ENCODE measurements around the gene ENTREP1. TPM values are rescaled to one million over a fixed set of nuclear protein-coding genes. Genes with fewer than 3 reads are reported as not detected.

Gene ENTREP1
- polyA plus RNA-seq, 1 of the 3 experiments (the other 2 are of a cell fraction), result not detected

DNA sequence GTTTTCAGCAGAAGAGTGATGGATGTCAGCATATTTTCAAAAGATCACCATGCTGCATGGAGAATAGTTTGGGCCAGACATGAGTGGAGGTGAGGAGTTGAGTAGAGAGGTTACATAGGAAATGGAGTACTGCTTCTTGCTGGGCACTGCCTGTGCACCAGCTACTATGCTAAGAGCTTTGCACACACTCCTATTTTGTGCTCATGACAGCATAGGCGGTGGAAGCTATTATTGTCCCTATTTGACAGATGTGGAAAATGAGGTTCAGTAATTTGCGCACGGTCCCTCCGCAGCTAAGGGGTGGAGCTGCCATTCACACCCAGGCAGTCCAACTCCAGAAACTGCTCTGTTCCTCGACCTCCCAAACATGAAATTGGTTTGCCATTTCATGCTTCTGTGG, 67.8 kb downstream of the ENTREP1 start:
- Histone ChIP-seq H3K9me2 (no peaks in the 10 kb centered on the region), H3K9me3 (no peaks in the 10 kb centered on the region), H4K20me1 (ENCODE audit: insufficient read depth) (no peaks in the 10 kb centered on the region), H3F3A (replicated peaks; ENCODE audit: insufficient read depth) (no peaks in the 10 kb centered on the region), H3K4me2 (no peak overlapping the region), H3K27ac (ENCODE audit: low read depth in 2 of 2, low read length in 1 of 2) (no peak overlapping the region), H3K4me1 (ENCODE audit: control insufficient read depth in 1 of 2, insufficient read depth in 2 of 2, low read depth in 1 of 2, low read length in 1 of 2) (no peaks in the 10 kb centered on the region), H3K36me3 (replicated peaks in 1 of 2; ENCODE audit: control insufficient read depth in 1 of 2, insufficient read depth in 2 of 2, low read length in 1 of 2) (no peaks in the 10 kb centered on the region), H3K79me2 (ENCODE audit: insufficient read depth) (no peaks in the 10 kb centered on the region), H2AFZ (ENCODE audit: low read depth) (no peak overlapping the region), H3K4me3 (ENCODE audit: low read depth in 2 of 2, low read length in 1 of 2) (no peak overlapping the region), H3K9ac (no peak overlapping the region), H3K27me3 (ENCODE audit: insufficient read depth) (peaks cover 9% of the 10 kb centered on the region; the same call in 1 of the 2 replicates)
- no peak for TF ChIP-seq JUND (IDR thresholded peaks at IDR 0.05)
- TF ChIP-seq, protein P1, sequence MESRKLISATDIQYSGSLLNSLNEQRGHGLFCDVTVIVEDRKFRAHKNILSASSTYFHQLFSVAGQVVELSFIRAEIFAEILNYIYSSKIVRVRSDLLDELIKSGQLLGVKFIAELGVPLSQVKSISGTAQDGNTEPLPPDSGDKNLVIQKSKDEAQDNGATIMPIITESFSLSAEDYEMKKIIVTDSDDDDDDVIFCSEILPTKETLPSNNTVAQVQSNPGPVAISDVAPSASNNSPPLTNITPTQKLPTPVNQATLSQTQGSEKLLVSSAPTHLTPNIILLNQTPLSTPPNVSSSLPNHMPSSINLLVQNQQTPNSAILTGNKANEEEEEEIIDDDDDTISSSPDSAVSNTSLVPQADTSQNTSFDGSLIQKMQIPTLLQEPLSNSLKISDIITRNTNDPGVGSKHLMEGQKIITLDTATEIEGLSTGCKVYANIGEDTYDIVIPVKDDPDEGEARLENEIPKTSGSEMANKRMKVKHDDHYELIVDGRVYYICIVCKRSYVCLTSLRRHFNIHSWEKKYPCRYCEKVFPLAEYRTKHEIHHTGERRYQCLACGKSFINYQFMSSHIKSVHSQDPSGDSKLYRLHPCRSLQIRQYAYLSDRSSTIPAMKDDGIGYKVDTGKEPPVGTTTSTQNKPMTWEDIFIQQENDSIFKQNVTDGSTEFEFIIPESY (IDR thresholded peaks at IDR 0.05; ENCODE audit: borderline replicate concordance, low read depth), result no peak
- no peak for TF ChIP-seq MAX (IDR thresholded peaks at IDR 0.05; ENCODE audit: low read depth)
- TF ChIP-seq PBX3 (IDR thresholded peaks at IDR 0.05), result no peak
- TF ChIP-seq EP300 (IDR thresholded peaks at IDR 0.05; ENCODE audit: borderline replicate concordance in 1 of 2, low read depth in 1 of 2, low read length in 1 of 2), result no peak
- TF ChIP-seq FOXJ3 (CRISPR knock-in tag; IDR thresholded peaks at IDR 0.05), result no peak
- TF ChIP-seq, protein P2, sequence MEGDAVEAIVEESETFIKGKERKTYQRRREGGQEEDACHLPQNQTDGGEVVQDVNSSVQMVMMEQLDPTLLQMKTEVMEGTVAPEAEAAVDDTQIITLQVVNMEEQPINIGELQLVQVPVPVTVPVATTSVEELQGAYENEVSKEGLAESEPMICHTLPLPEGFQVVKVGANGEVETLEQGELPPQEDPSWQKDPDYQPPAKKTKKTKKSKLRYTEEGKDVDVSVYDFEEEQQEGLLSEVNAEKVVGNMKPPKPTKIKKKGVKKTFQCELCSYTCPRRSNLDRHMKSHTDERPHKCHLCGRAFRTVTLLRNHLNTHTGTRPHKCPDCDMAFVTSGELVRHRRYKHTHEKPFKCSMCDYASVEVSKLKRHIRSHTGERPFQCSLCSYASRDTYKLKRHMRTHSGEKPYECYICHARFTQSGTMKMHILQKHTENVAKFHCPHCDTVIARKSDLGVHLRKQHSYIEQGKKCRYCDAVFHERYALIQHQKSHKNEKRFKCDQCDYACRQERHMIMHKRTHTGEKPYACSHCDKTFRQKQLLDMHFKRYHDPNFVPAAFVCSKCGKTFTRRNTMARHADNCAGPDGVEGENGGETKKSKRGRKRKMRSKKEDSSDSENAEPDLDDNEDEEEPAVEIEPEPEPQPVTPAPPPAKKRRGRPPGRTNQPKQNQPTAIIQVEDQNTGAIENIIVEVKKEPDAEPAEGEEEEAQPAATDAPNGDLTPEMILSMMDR (IDR thresholded peaks at IDR 0.05), result no peak
- TF ChIP-seq MEF2A (IDR thresholded peaks at IDR 0.05; ENCODE audit: borderline replicate concordance, low read depth), result no peak
- no peak for TF ChIP-seq SMC3 (IDR thresholded peaks at IDR 0.05; ENCODE audit: low read depth, low read length)
- no peak for TF ChIP-seq USF1 (IDR thresholded peaks at IDR 0.05; ENCODE audit: borderline replicate concordance, low read depth)
- TF ChIP-seq NFIC (IDR thresholded peaks at IDR 0.05; ENCODE audit: borderline replicate concordance), result no peak
- no peak for TF ChIP-seq IRF3 (IDR thresholded peaks at IDR 0.05; ENCODE audit: low read depth, low read length)
- no peak for TF ChIP-seq FOXM1 (IDR thresholded peaks at IDR 0.05; ENCODE audit: low read depth)
- no peak for TF ChIP-seq POLR2AphosphoS5 (IDR thresholded peaks at IDR 0.05; ENCODE audit: low read depth, low read length)
- TF ChIP-seq RAD21 (IDR thresholded peaks at IDR 0.05; ENCODE audit: low read length), result no peak
- no peak for DNase-seq
- ChIA-PET CTCF (interaction anchor here (0.9 kb wide), 1 partner anchor 157 kb away, joined by 3 read pairs; no protein-coding TSS in a partner anchor), POLR2A (no interaction called here)
- WGBS (ENCODE audit: low lambda C conversion rate), result 69% methylated on average over 5 of the region's 5 CpGs
